HG03571 (cell line): ENCODE results near the gene SLC46A3.
"Not testable (repeated sequence)": the region's sequence is repeated elsewhere in the genome, so short reads cannot be mapped to it uniquely, and the experiment has no call there.

Experiments
- ATAC-seq: cut with Tn5 transposase; IDR thresholded peaks from one replicate; pipeline ENCODE4 v1.9.1; 2021; ENCODE audit not compliant: unreplicated experiment

Gene SLC46A3, protein sequence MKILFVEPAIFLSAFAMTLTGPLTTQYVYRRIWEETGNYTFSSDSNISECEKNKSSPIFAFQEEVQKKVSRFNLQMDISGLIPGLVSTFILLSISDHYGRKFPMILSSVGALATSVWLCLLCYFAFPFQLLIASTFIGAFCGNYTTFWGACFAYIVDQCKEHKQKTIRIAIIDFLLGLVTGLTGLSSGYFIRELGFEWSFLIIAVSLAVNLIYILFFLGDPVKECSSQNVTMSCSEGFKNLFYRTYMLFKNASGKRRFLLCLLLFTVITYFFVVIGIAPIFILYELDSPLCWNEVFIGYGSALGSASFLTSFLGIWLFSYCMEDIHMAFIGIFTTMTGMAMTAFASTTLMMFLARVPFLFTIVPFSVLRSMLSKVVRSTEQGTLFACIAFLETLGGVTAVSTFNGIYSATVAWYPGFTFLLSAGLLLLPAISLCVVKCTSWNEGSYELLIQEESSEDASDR

GRCh38 chr13:28718543-28719226 is at the start of gene SLC46A3:
SLC46A3 (minus strand) TSS chr13:28718970; CDS start chr13:28717998, 972 bp downstream.
- peak; percentile 99 for ATAC-seq

- ATAC-seq: no peak
Observed at GRCh38 chr13:28763887-28764286, 45.1 kb upstream of the SLC46A3 start.

DNA sequence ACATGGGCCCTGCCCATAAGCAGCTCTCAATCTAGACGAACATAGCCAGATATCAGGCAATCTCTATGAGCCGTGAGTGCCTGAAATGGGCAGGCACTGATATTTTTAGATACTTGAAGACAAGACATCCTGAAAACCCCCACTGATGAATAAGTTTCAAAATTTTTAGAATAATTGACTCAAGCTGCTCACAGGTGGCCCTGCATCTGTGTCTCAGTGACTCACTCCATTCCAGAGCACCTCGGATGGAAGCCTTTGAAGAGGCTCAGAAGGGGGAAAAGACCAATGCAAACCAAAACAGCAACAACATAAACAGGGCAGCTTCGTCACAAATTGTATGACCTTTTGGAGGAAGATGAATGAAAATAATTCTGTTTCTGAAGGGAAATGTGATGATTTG is 42.8 kb upstream of the SLC46A3 start:
- ATAC-seq: no peak

- no peak for ATAC-seq
Observed at GRCh38 chr13:28755546-28755870, 36.7 kb upstream of the SLC46A3 start.

DNA sequence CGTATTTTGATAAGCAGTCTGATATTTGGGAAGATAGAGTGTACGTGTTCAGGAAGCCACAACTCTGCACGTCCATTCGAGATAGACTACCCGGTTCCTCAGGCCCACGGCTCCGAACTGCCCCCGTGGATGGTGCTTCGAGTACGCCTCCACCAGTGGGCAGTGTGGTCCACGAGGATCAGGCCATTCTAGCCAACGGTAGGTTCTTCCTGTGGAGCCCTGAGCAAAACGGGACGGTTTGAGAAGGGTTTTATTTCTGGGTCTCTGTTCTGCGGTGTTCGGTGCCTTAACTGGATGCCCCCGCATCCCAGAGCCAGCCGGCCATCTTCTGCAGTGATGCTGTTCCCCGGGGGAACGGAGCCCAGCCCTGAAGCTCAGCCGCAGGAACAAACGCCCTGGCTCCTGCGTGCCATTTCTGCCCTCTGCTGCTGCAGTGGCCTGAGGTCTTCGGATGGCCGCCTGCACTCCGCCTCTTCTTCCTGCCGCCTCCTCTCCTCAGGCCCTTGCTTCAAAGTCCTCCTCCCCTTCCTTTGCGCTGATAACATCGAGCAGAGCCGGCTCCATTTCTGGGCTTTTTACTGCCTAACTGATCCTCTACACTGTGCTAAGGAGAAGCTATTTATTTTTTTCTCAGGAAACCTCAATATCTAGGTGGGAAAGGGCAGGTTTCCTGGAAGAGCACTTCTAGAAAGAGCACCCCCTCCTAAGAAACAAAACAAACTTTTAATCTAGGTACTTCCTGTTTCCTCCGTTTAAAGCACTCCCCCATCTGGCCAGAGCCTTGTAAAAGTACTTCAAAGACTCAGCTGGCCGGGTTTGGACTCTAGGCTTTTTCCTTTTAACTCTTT is 36.2 kb upstream of the SLC46A3 start:
- ATAC-seq: no peak

DNA sequence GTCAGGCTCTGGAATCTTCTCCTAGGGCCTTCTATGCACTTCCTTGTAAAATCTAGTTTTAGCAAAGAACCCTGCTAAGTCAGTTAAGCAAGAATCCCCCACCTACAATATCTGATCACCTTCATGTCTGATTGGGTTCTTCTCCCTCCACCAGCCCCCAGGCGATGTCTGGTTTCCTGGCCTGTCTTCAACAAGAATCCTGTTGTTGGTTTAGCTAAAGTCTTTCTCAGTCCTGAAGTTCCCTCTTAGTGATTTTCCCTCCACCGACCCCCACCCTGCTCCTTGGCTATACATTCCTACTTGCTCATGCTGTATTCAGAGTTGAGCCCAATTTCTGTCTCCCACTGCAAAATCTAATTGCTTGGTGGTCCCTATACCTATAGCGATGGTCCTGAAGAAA is 35.2 kb upstream of the SLC46A3 start:
- no peak for ATAC-seq

DNA sequence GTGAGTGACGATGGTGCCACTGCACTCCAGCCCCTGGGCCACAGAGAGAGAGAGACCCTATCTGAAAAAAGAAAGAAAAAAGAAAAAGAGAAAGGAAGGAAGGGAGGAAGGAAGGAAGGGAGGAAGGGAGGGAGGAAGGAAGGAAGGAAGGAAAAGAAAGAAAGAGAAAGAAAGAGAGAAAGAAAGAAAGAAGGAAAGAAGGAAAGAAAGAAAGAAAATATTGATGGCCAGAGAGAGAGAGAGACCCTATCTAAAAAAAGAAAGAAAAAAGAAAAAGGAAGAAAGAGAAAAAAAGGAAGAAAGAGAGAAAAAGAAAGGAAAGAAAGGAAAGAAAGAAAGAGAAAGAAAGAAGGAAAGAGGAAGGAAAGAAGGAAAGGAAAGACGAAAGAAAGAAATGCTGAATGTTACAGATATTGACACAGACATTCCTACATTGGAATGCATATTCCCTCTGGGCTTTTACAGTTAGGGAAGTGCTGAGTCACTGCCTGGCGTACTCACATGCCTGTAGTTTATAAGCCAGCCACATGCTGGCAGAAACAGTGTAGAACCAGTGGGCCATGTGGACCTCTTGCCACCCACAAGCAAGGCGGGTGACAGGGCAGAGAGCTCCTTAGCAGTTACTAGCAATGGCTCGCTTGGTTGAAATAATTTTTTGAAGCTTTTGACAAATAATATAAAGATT is 34.6 kb upstream of the SLC46A3 start:
- ATAC-seq: no peak

DNA sequence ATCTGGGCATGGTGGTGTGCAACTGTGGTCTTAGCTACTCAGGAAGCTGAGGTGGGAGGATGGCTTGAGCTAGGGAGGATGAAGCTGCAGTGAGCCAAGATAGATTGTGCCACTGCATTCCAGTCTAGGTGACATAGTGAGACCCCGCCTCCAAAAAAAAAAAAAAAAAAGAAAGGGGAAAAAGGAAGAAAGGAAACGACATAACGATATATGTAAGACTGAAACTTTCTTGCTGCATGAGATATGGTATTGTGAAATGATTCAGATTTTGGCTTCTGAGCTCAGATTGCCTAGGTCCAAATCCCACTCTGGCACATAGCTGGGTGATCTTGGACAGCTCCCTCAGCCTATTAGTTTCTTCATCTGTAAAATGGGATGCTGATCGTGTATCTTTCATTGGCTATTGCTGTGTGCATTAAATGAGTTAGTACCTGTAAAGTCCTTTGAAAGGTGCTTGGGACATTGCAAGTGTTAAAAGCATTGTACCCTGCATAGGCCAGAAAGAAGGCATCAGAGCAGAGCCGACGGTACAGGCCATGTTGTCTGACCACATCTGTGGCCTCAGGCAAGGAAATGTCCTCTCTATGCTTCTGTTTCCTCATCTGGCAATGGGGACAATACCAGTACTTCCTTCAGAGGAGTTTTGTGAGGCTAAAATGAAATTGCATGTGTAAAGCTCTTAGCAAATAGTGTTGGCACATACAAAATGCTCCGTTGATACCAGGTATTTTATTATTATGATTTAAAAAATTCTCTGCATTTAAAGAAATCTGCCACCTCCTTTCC is 32.6 kb upstream of the SLC46A3 start:
- no peak for ATAC-seq

GRCh38 chr13:28750187-28751045 is 31.6 kb upstream of the SLC46A3 start:
- ATAC-seq: no peak

GRCh38 chr13:28747851-28748250 is 29.1 kb upstream of the SLC46A3 start:
- no peak for ATAC-seq

- no peak for ATAC-seq
Observed at GRCh38 chr13:28746287-28746612, 27.5 kb upstream of the SLC46A3 start.

- no peak for ATAC-seq
Observed at GRCh38 chr13:28744656-28745055, 25.9 kb upstream of the SLC46A3 start.

- ATAC-seq: no peak
Observed at GRCh38 chr13:28744091-28744536, 25.3 kb upstream of the SLC46A3 start.

DNA sequence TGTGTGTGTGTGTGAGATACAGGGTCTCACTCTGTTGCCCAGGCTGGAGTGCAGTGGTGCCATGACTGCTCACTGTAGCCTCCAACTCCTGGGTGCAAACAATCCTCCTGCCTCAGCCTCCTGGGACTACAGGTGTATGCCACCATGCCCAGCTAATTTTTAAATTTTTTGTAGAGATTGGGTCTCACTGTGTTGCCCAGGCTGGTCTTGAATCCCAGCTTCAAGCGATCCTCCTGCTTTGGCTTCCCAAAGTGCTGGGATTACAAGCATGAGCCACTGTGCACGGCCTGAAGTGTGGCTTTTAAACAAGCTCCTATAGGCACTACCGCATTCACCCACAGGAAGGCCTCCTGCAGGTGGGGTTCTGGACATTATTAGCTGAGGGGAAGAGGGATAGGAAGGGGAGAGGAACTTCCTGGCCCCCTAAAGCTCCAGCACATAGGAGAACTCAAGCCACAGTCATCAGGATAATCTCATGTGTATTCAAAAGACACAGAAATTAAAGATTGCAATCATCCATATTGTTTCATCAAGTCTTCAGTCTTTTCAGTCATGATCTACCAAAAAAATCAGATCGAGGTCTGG is 24.8 kb upstream of the SLC46A3 start:
- ATAC-seq: no peak

DNA sequence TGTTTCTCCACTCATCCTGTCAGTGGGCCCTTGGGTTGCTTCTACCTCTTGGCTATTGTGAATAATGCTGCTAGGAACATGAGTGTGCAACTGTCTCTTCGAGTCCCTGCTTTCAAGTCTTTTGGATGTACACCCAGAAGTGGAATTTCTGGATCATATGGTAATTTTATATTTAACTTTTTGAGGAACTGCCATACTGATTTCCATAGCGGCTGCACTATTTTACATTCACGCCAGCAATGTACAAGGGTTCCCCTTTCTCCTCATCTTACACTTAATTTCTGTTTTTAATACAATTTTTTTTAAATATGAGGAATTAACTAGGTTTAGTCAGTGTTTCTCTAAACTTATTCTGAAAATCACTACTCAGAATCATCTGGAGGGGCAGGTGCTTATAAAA is 24.2 kb upstream of the SLC46A3 start:
- no peak for ATAC-seq

- not testable (repeated sequence) for ATAC-seq
Observed at GRCh38 chr13:28742445-28742844, 23.7 kb upstream of the SLC46A3 start.

DNA sequence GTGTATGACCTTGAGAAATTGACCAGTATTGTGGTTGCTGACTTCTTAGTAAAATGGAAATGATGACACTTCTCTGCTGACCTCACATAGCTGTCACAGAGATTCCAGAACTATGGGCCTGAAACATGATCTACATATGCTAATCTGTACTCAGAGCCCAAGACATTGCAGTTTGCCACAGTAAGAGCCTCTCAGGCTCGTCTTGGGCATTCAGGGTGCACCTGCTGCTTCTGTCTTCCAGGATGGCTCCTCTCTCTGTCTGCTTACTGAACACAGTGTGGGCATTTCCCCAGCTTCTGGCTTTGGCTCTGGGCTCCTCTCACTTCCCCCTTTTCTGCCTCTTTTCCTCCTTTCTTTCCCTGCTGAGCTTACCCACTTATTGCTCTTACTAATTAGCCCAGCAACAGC is 22.3 kb upstream of the SLC46A3 start:
- ATAC-seq: no peak

DNA sequence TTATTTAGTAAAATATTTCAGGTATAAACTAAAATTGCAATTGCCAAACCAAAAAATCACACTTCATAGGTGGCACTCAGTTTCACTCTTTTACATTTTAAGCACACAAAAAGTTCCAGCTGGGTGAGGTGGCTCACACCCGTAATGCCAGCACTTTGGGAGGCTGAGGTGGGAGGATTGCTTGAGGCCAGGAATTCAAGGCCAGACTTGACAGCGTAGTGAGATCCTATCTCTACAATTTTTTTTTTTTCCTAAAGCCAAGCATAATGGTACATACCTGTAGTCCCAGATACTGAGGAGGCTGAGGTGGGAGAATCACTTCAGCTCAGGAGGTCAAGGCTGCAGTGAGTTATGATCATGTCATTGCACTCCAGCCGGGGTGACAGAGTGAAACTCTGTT is 20.6 kb upstream of the SLC46A3 start:
- no peak for ATAC-seq

- no peak for ATAC-seq
Observed at GRCh38 chr13:28735481-28736029, 16.8 kb upstream of the SLC46A3 start.
